ENCODE data around the gene PPP1R16B. TPM values are rescaled to one million over a fixed set of nuclear protein-coding genes. Genes with fewer than 3 reads are reported as not detected.

The PPP1R16B gene
- total and polyA plus RNA-seq, 10 of the 15 experiments (the other 5 are each of a cell fraction or from before 2014, with no cell fraction given), result 13.4 to 90.2 (median 66.7) TPM

GRCh38 chr20:38842558-38842981, 37.1 kb downstream of the PPP1R16B start (continued):
- TF ChIP-seq SRF (IDR thresholded peaks at IDR 0.05; ENCODE audit: low read depth in 2 of 2, low read length in 2 of 2), result peak in 1 of 2 experiments; percentile 61; a peak in 1 of 4 replicates
- TF ChIP-seq, protein P1, sequence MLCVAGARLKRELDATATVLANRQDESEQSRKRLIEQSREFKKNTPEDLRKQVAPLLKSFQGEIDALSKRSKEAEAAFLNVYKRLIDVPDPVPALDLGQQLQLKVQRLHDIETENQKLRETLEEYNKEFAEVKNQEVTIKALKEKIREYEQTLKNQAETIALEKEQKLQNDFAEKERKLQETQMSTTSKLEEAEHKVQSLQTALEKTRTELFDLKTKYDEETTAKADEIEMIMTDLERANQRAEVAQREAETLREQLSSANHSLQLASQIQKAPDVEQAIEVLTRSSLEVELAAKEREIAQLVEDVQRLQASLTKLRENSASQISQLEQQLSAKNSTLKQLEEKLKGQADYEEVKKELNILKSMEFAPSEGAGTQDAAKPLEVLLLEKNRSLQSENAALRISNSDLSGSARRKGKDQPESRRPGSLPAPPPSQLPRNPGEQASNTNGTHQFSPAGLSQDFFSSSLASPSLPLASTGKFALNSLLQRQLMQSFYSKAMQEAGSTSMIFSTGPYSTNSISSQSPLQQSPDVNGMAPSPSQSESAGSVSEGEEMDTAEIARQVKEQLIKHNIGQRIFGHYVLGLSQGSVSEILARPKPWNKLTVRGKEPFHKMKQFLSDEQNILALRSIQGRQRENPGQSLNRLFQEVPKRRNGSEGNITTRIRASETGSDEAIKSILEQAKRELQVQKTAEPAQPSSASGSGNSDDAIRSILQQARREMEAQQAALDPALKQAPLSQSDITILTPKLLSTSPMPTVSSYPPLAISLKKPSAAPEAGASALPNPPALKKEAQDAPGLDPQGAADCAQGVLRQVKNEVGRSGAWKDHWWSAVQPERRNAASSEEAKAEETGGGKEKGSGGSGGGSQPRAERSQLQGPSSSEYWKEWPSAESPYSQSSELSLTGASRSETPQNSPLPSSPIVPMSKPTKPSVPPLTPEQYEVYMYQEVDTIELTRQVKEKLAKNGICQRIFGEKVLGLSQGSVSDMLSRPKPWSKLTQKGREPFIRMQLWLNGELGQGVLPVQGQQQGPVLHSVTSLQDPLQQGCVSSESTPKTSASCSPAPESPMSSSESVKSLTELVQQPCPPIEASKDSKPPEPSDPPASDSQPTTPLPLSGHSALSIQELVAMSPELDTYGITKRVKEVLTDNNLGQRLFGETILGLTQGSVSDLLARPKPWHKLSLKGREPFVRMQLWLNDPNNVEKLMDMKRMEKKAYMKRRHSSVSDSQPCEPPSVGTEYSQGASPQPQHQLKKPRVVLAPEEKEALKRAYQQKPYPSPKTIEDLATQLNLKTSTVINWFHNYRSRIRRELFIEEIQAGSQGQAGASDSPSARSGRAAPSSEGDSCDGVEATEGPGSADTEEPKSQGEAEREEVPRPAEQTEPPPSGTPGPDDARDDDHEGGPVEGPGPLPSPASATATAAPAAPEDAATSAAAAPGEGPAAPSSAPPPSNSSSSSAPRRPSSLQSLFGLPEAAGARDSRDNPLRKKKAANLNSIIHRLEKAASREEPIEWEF (IDR thresholded peaks at IDR 0.05; ENCODE audit: insufficient replicate concordance, low read depth, low read length), result peak; percentile 79
- no peak for TF ChIP-seq LARP7 (IDR thresholded peaks at IDR 0.05)
- 0 out of 2 replicates have a peak, but pooled peaks have one; percentile 38 for TF ChIP-seq GABPA (IDR thresholded peaks at IDR 0.05; ENCODE audit: low read depth)
- TF ChIP-seq ZNF207 (IDR thresholded peaks at IDR 0.05; ENCODE audit: borderline replicate concordance), result no peak
- peak; percentile 29; the same call in 1 of the 2 replicates for TF ChIP-seq RAD21 (IDR thresholded peaks at IDR 0.05; ENCODE audit: insufficient read depth, low read depth, low read length)
- no peak for TF ChIP-seq HCFC1 (IDR thresholded peaks at IDR 0.05; ENCODE audit: low read length)
- peak; percentile 82 for TF ChIP-seq POU2F2 (IDR thresholded peaks at IDR 0.05; ENCODE audit: borderline replicate concordance, low read depth, low read length)
- TF ChIP-seq HDGF (IDR thresholded peaks at IDR 0.05), result no peak
- no peak for TF ChIP-seq E2F8 (IDR thresholded peaks at IDR 0.05; ENCODE audit: low read depth, partially characterized antibody)
- no peak for TF ChIP-seq ZZZ3 (IDR thresholded peaks at IDR 0.05; ENCODE audit: control insufficient read depth, insufficient read length, low read depth)
- no peak for TF ChIP-seq CHD1 (IDR thresholded peaks at IDR 0.05; ENCODE audit: low read depth, low read length)
- TF ChIP-seq IRF4 (IDR thresholded peaks at IDR 0.05; ENCODE audit: low read depth, low read length), result 0 out of 2 replicates have a peak, but pooled peaks have one; percentile 32
- no peak for TF ChIP-seq CBX3 (IDR thresholded peaks at IDR 0.05; ENCODE audit: borderline replicate concordance, low read depth)
- TF ChIP-seq MYB (IDR thresholded peaks at IDR 0.05; ENCODE audit: borderline replicate concordance, low read depth, low read length), result no peak
- TF ChIP-seq TCF3 (IDR thresholded peaks at IDR 0.05; ENCODE audit: borderline replicate concordance, insufficient read depth, low read depth, low read length), result peak; percentile 100
- no peak for TF ChIP-seq POLR2AphosphoS2 (IDR thresholded peaks at IDR 0.05; ENCODE audit: low read depth, low read length)
- no peak for TF ChIP-seq SREBF1 (IDR thresholded peaks at IDR 0.05; ENCODE audit: low read length)
- 0 out of 2 replicates have a peak, but pooled peaks have one; percentile 12 for TF ChIP-seq ZNF592 (IDR thresholded peaks at IDR 0.05)
- TF ChIP-seq IKZF1 (conservative IDR thresholded peaks at IDR 0.05), result peak; percentile 43

Data from GM12878 (cell line).